GM20000 (cell line): Measurements from ENCODE around the gene LRP2BP.

Experiments used
- DNase-seq: peaks from one replicate; pipeline ENCODE4 v3.0.0; 2012; ENCODE audit warnings: low spot score
- CTCF ChIP-seq: IDR thresholded peaks from 2 replicates; pipeline ENCODE4 v1.5.1; 2012; ENCODE audit warnings: mild to moderate bottlenecking, control low read depth; ENCODE audit errors: extremely low read depth, missing control alignments

LRP2BP gene

GRCh38 chr4:185351691-185352090 lies 44.0 kb downstream of the LRP2BP start:
- TF ChIP-seq CTCF = no peak
- DNase-seq = no peak

- no peak for TF ChIP-seq CTCF
- no peak for DNase-seq
Observed at GRCh38 chr4:185346975-185347601, 48.6 kb downstream of the LRP2BP start.

GRCh38 chr4:185344743-185345538 lies 50.8 kb downstream of the LRP2BP start:
- DNase-seq = peak; percentile 56

GRCh38 chr4:185343726-185344581 lies 51.8 kb downstream of the LRP2BP start:
- DNase-seq = no peak
- no peak for TF ChIP-seq CTCF

More at GRCh38 chr4:185344743-185345538, 50.8 kb downstream of the LRP2BP start:
- TF ChIP-seq CTCF = no peak

GRCh38 chr4:185341841-185342240 lies 53.9 kb downstream of the LRP2BP start:
- TF ChIP-seq CTCF = no peak
- DNase-seq = peak; percentile 58

GRCh38 chr4:185341377-185341776 lies 54.3 kb downstream of the LRP2BP start:
- no peak for TF ChIP-seq CTCF
- DNase-seq = no peak
